Panc1 (cell line): ENCODE results near the gene DLG2. TPM values are rescaled to one million over a fixed set of nuclear protein-coding genes. Genes with fewer than 3 reads are reported as not detected.

Source experiments
- ATAC-seq: fragments of 200-7000 bp; cut with Tn5 transposase; 2 replicates; pipeline ENCODE4 v1.9.1; 2020; ENCODE audit warnings: mild to moderate bottlenecking, moderate library complexity
- BruUV-seq: library from RNA; stranded (reverse); fragments of 400-500 nt; replicated peaks from 2 replicates; lab custom pipeline; 2021; lab: Mats Ljungman, UMichigan
- CTCF ChIA-PET: fragments of 300-600 bp; sonication (Branson Sonifier 250); formaldehyde crosslinking; loops from one replicate; lab custom pipeline; 2022; ENCODE audit warnings: antibody characterized with exemption; lab: Charles Lee
- POLR2A ChIA-PET: fragments of 300-600 bp; sonication (Branson Sonifier 250); formaldehyde crosslinking; loops from one replicate; lab custom pipeline; 2022; ENCODE audit warnings: antibody characterized with exemption; lab: Charles Lee
- DNase-seq: peaks from one replicate; pipeline ENCODE4 v3.0.0-alpha.2; 2010; ENCODE audit warnings: low read depth, low spot score
- H3K27ac ChIP-seq: 2 replicates; pipeline ENCODE4 v1.5.1; 2011; ENCODE audit warnings: mild to moderate bottlenecking, low read length, inconsistent platforms
- H3K27me3 ChIP-seq: fragments of 200-500 bp; sonication (Bioruptor generic); 2 replicates; pipeline ENCODE4 v1.6.0; 2014; ENCODE audit warnings: low read length, inconsistent platforms; ENCODE audit not compliant: control insufficient read depth, insufficient read depth
- H3K36me3 ChIP-seq: fragments of 200-500 bp; sonication (Bioruptor generic); 2 replicates; pipeline ENCODE4 v1.5.1; 2014; ENCODE audit warnings: inconsistent platforms, mild to moderate bottlenecking, low read length, moderate library complexity; ENCODE audit not compliant: control insufficient read depth, insufficient read depth
- H3K4me1 ChIP-seq: 2 replicates; pipeline ENCODE4 v1.5.1; 2011; ENCODE audit warnings: inconsistent platforms, mild to moderate bottlenecking, low read length, moderate library complexity; ENCODE audit not compliant: control insufficient read depth, insufficient read depth
- H3K4me3 ChIP-seq, 2 experiments: 2 replicates each; pipeline ENCODE4 v1.5.1; 2011 to 2012; ENCODE audit warnings: low read depth in 2 of 2, low read length in 2 of 2, mild to moderate bottlenecking in 2 of 2, inconsistent platforms in 1 of 2, moderate library complexity in 1 of 2
- H3K9me3 ChIP-seq: fragments of 200-500 bp; sonication (Bioruptor generic); 2 replicates; pipeline ENCODE4 v1.5.1; 2014; ENCODE audit warnings: low read depth, mild to moderate bottlenecking, inconsistent platforms, low read length, moderate library complexity; ENCODE audit not compliant: control insufficient read depth, insufficient read depth
- POLR2AphosphoS5 ChIP-seq: IDR thresholded peaks from 2 replicates; pipeline ENCODE4 v1.6.1; 2012; ENCODE audit warnings: mild to moderate bottlenecking, low read depth, low read length, moderate library complexity
- REST ChIP-seq, 2 experiments: IDR thresholded peaks; 2 replicates each; pipeline ENCODE4 v1.6.1; 2011 to 2012; ENCODE audit warnings: low read depth in 2 of 2, control low read depth in 1 of 2, low read length in 1 of 2, mild to moderate bottlenecking in 1 of 2, moderate library complexity in 1 of 2; ENCODE audit not compliant: insufficient read depth in 1 of 2
- SIN3A ChIP-seq: IDR thresholded peaks from 2 replicates; pipeline ENCODE4 v1.6.1; 2012; ENCODE audit warnings: low read depth, mild to moderate bottlenecking, low read length, moderate library complexity, borderline replicate concordance; ENCODE audit not compliant: insufficient read depth
- TCF7L2 ChIP-seq: IDR thresholded peaks from 2 replicates; pipeline ENCODE4 v1.6.1; 2011; ENCODE audit warnings: mild to moderate bottlenecking, low read depth, low read length, inconsistent platforms
- in situ Hi-C: cut with HindIII; loops from 2 replicates; pipeline ENCODE4 v1.10.0; 2016; ENCODE audit warnings: low sequenced_read_pairs, low pct_unique_long_range_greater_than_20kb
- intact Hi-C: fragments of 100-400 bp; cut with micrococcal nuclease; formaldehyde crosslinking; loops from one replicate; pipeline ENCODE4 v1.10.0; 2022; ENCODE audit not compliant: unreplicated experiment
- total RNA-seq: library from RNA; stranded (reverse); gene quantifications from one replicate; pipeline ENCODE4 v1.2.1, GENCODE V29; 2021; ENCODE audit not compliant: unreplicated experiment
- TF ChIP-seq, protein P1 (sequence below): fragments of 450-650 bp; IDR thresholded peaks from 2 replicates; pipeline ENCODE4 v1.5.1; 2017; ENCODE audit warnings: mild to moderate bottlenecking

The DLG2 gene
- total RNA-seq, 1 experiment from 2014 or later: 4.2 TPM

DNA sequence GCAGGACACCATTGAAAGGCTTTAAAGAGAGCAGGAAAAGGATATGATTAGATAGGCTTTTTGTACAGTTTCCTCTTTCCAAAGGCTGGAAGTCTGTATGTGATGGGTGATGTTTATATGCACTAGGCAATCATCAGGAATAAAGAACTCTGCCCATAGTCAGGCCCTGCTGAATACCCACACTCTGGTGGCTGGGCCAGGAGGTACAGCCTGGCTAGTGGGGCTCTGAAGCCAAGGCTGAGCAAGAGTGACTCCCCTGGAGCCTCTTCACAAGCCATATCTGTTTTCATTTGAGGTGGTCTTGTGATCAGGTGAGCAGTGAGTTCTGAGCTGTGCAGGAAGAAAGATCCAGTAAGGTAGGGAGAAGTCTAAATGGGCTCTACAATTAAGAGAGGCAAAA, 1801.1 kb downstream of the DLG2 start:
- no peak for TF ChIP-seq SIN3A
- no peak for TF ChIP-seq REST (IDR thresholded peaks at IDR 0.05; ENCODE audit: insufficient read depth in 1 of 2, low read depth in 2 of 2, low read length in 1 of 2)
- TF ChIP-seq, protein P1, sequence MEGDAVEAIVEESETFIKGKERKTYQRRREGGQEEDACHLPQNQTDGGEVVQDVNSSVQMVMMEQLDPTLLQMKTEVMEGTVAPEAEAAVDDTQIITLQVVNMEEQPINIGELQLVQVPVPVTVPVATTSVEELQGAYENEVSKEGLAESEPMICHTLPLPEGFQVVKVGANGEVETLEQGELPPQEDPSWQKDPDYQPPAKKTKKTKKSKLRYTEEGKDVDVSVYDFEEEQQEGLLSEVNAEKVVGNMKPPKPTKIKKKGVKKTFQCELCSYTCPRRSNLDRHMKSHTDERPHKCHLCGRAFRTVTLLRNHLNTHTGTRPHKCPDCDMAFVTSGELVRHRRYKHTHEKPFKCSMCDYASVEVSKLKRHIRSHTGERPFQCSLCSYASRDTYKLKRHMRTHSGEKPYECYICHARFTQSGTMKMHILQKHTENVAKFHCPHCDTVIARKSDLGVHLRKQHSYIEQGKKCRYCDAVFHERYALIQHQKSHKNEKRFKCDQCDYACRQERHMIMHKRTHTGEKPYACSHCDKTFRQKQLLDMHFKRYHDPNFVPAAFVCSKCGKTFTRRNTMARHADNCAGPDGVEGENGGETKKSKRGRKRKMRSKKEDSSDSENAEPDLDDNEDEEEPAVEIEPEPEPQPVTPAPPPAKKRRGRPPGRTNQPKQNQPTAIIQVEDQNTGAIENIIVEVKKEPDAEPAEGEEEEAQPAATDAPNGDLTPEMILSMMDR: no peak
- no peak for TF ChIP-seq TCF7L2
- no peak for TF ChIP-seq POLR2AphosphoS5
- no TSS peak for BruUV-seq
- Histone ChIP-seq H3K27me3 (peaks cover 13% of the 10 kb centered on the region; the same call in 1 of the 2 replicates), H3K4me3 (no peak overlapping the region), H3K27ac (no peak overlapping the region), H3K9me3 (no peaks in the 10 kb centered on the region), H3K36me3 (no peaks in the 10 kb centered on the region), H3K4me1 (no peaks in the 10 kb centered on the region)
- CTCF ChIA-PET: no interaction called here
- intact Hi-C loops: no loop called here
- no peak for DNase-seq
- no peak for ATAC-seq
- POLR2A ChIA-PET: no interaction called here
- in situ Hi-C loops: no loop called here

GRCh38 chr11:83823461-83824025, 1803.6 kb downstream of the DLG2 start:
- Histone ChIP-seq H3K27me3 (peaks cover 16% of the 10 kb centered on the region; the same call in 1 of the 2 replicates), H3K27ac (no peak overlapping the region), H3K4me3 (no peak overlapping the region), H3K9me3 (no peaks in the 10 kb centered on the region), H3K4me1 (no peaks in the 10 kb centered on the region), H3K36me3 (no peaks in the 10 kb centered on the region)
- POLR2A ChIA-PET: no interaction called here
- BruUV-seq: no TSS peak
- DNase-seq: no peak
- intact Hi-C loops: no loop called here
- TF ChIP-seq TCF7L2 (no peak), SIN3A (no peak), POLR2AphosphoS5 (no peak), REST (IDR thresholded peaks at IDR 0.05; ENCODE audit: insufficient read depth in 1 of 2, low read depth in 2 of 2, low read length in 1 of 2) (no peak)
- TF ChIP-seq, protein P1: no peak
- ATAC-seq: no peak
- in situ Hi-C loops: no loop called here
- CTCF ChIA-PET: no interaction called here
